Common myeloid progenitor, CD34-positive (primary cell): ENCODE data around the gene CRISPLD2.

Experiments used
- CTCF ChIA-PET: fragments of 350-600 bp; sonication (Branson Sonifier 250); formaldehyde crosslinking; loops from one replicate; lab custom pipeline; 2021; ENCODE audit warnings: antibody characterized with exemption; lab: Charles Lee
- POLR2A ChIA-PET: fragments of 350-600 bp; sonication (Branson Sonifier 250); formaldehyde crosslinking; loops from one replicate; lab custom pipeline; 2021; ENCODE audit warnings: antibody characterized with exemption; lab: Charles Lee
- DNase-seq, 3 donors: peaks; one replicate each; pipeline versions ENCODE4 v3.0.0 to v3.0.0-alpha.2; 2013
- H3K27ac ChIP-seq, 2 experiments: 1 replicate in 1 of 2; 2 replicates in 1 of 2; pipeline ENCODE4 v1.7.0; 2013; ENCODE audit warnings: inconsistent platforms in 2 of 2, low read length in 2 of 2, mild to moderate bottlenecking in 2 of 2, low read depth in 1 of 2, moderate library complexity in 1 of 2; ENCODE audit not compliant: severe bottlenecking in 2 of 2, insufficient read depth in 1 of 2, poor library complexity in 1 of 2
- H3K27me3 ChIP-seq, 5 experiments: replicated peaks in 2 of 5; 1 replicate in 3 of 5; 2 replicates in 2 of 5; pipeline versions ENCODE4 v1.6.1 to v1.7.0; 2013; ENCODE audit warnings: low read length in 4 of 5, mild to moderate bottlenecking in 2 of 5, moderate library complexity in 2 of 5, inconsistent platforms in 1 of 5; ENCODE audit not compliant: insufficient read depth in 5 of 5, control insufficient read depth in 4 of 5
- H3K36me3 ChIP-seq, 4 experiments: 1 replicate in 2 of 4; 2 replicates in 2 of 4; pipeline versions ENCODE4 v1.6.1 to v1.7.0; 2013; ENCODE audit warnings: low read length in 3 of 4, control low read depth in 1 of 4, mild to moderate bottlenecking in 1 of 4; ENCODE audit not compliant: control insufficient read depth in 4 of 4, insufficient read depth in 4 of 4
- H3K4me1 ChIP-seq, 4 experiments: 1 replicate in 3 of 4; 2 replicates in 1 of 4; pipeline versions ENCODE4 v1.6.1 to v1.7.1; 2013; ENCODE audit warnings: low read length in 3 of 4, mild to moderate bottlenecking in 3 of 4, control low read depth in 1 of 4, inconsistent platforms in 1 of 4, moderate library complexity in 1 of 4; ENCODE audit not compliant: control insufficient read depth in 4 of 4, insufficient read depth in 4 of 4; ENCODE audit errors: control extremely low read depth in 1 of 4
- H3K4me3 ChIP-seq, 7 experiments: 1 replicate in 4 of 7; 2 replicates in 3 of 7; pipeline versions ENCODE4 v1.5.1 to v1.7.0; 2013; ENCODE audit warnings: mild to moderate bottlenecking in 7 of 7, low read length in 6 of 7, moderate library complexity in 6 of 7, inconsistent platforms in 2 of 7, low read depth in 2 of 7, control low read depth in 1 of 7; ENCODE audit not compliant: insufficient read depth in 4 of 7, control insufficient read depth in 1 of 7; ENCODE audit errors: extremely low read depth in 1 of 7
- H3K9me3 ChIP-seq, 5 experiments: 1 replicate in 4 of 5; 2 replicates in 1 of 5; pipeline versions ENCODE4 v1.6.1 to v1.7.1; 2013; ENCODE audit warnings: low read length in 4 of 5, mild to moderate bottlenecking in 2 of 5, inconsistent platforms in 1 of 5, low read depth in 1 of 5, moderate library complexity in 1 of 5; ENCODE audit not compliant: control insufficient read depth in 4 of 5, insufficient read depth in 2 of 5; ENCODE audit errors: control extremely low read depth in 1 of 5
- WGBS: methylation state at CpG from one replicate; pipeline ENCODE4 v1.1.5; 2013; ENCODE audit not compliant: insufficient coverage; 5-methylcytosine and 5-hydroxymethylcytosine counted together

The CRISPLD2 gene

DNA sequence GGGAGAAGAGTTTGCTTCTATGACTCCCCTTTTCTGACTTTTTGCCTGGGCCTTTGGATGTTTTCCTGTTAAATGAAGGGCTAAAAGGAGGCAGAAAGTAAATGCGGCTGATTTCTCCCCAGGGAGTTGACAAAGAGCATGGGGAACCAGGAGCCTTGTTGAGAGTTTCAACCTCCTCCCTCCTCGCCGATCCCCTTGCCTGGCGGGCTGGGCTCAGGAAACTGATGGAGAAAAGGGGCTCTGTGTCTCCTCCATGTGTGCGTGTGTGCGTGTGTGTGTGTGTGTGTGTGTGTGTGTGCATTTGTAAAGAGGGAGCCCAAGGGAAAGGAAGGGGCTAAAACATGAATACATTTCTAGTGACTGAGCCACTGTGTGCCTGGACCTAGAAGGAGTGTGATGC is 97.1 kb downstream of the CRISPLD2 start:
- 82% methylated on average over 2 of the region's 6 CpGs for WGBS
- DNase-seq, result no peak
- Histone ChIP-seq H3K4me1 (peaks cover 0 to 13% (median 4%) of the 10 kb centered on the region in 4 experiments), H3K27me3 (peaks cover 0 to 25% (median 8%) of the 10 kb centered on the region in 5 experiments), H3K36me3 (no peaks in the 10 kb centered on the region), H3K27ac (no peak overlapping the region), H3K4me3 (no peak overlapping the region), H3K9me3 (no peaks in the 10 kb centered on the region)
- ChIA-PET CTCF (interaction anchor here (1.0 to 4.4 kb wide), 4 partner anchors 9 to 163 kb away, joined by 3 to 23 read pairs (median 5); no protein-coding TSS in a partner anchor), POLR2A (no interaction called here)

DNA sequence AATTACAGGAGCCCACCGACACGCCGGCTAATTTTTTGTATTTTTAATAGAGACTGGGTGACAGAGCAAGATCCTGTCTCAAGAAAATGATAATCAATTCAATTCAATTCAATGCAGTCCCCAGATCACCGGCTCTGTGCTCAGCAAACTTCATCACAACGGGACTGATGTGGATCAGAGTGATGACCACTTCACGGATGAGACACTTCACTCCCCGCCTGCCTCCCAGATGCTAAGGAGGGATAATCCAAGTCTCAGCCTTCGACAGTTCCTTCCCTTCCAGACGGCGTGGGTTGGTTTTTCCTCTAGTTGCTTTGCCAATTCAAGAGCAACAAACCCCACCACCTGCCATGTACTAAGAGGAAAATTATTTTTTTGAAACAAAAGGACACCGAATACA is 97.7 kb downstream of the CRISPLD2 start:
- peaks cover 0 to 13% (median 3%) of the 10 kb centered on the region in 4 experiments for H3K4me1 ChIP-seq
- H3K9me3 ChIP-seq, result no peaks in the 10 kb centered on the region
- peaks cover 0 to 25% (median 8%) of the 10 kb centered on the region in 5 experiments for H3K27me3 ChIP-seq
- POLR2A ChIA-PET, result no interaction called here
- no peak for DNase-seq
- WGBS, result 100% methylated on average over 4 of the region's 11 CpGs
- H3K27ac ChIP-seq, result no peak overlapping the region
- no peaks in the 10 kb centered on the region for H3K36me3 ChIP-seq
- CTCF ChIA-PET, result interaction anchor here (1.0 to 12.7 kb wide), 2 partner anchors 32 to 53 kb away, joined by 3 to 207 read pairs; no protein-coding TSS in a partner anchor
- H3K4me3 ChIP-seq, result no peak overlapping the region

DNA sequence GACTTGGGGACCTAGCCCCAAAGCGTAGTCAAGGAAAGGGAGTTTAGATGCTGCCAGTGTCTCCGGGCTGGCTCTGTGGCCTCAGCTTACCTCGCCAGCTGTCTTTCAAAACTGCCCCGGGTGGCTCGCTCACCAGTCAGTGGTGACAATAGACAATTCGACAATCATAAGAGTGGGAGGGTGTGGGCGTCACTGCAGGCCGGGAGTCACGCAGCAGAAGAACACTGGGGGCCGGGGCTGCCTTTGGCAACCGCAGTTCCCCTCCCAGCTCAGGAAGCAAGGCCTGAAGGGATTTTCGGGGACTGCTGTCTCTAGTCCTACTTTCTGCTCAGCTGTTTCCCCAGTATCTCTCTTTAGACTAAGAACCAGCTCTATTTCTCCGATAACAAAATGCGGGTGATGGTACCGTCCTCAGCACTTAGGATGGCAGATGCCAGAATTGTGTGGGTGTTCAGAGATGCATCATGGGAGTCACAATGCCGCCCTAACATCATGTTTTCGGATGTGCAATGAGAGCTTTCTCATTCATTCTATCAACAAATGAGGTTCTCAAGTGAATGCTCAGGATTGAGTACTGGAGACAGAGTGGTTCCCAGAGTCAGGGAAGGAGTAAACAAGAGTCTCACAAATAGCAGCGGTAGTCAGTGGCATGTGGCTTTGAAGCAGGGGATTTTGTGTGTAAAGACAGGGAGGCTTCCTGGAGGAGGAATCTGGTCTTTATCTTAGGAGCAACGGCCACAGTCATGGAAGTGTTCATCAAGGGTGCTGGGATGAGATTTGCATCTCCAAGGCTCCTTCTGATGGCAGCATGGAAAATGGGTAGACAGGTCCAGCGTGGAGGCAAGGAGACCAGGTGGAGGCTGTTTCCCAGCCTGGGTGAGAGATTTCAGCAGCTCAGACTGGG is 98.5 kb downstream of the CRISPLD2 start:
- Histone ChIP-seq H3K4me1 (peaks cover 0 to 5% (median 2%) of the 10 kb centered on the region in 4 experiments), H3K27ac (no peak overlapping the region), H3K36me3 (no peaks in the 10 kb centered on the region), H3K27me3 (peaks cover 0 to 25% (median 8%) of the 10 kb centered on the region in 5 experiments), H3K4me3 (no peak overlapping the region), H3K9me3 (no peaks in the 10 kb centered on the region)
- DNase-seq, result no peak
- WGBS, result 96% methylated on average over 16 of the region's 20 CpGs
- ChIA-PET POLR2A (no interaction called here), CTCF (interaction anchor here (0.8 to 12.7 kb wide), 2 partner anchors 13 to 52 kb away, joined by 3 to 207 read pairs; no protein-coding TSS in a partner anchor)

DNA sequence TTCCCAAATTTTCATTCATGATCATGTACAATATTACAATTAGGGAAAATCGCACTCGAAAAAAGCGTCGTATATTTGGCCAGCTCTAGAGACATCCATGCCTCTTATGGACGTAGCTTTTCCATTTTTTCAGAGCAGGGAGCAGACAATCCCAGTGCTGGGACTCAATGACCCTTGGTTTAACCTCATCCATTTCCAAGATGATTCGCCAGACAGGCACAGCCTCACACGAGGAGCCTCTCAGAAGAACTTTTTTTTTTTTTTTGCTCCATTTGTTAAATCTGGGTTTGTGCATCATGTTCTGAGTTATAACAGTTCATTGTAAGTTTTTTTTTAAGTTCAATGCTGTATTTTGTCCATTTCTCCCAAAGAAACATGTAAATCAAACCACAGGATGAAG is 99.5 kb downstream of the CRISPLD2 start:
- peaks cover 0 to 25% (median 8%) of the 10 kb centered on the region in 5 experiments for H3K27me3 ChIP-seq
- H3K36me3 ChIP-seq, result no peaks in the 10 kb centered on the region
- ChIA-PET POLR2A (no interaction called here), CTCF (interaction anchor here (1.2 to 12.7 kb wide), 2 partner anchors 33 to 51 kb away, joined by 8 to 207 read pairs; no protein-coding TSS in a partner anchor)
- WGBS, result 95% methylated on average over 5 of the region's 7 CpGs
- DNase-seq, result no peak
- no peaks in the 10 kb centered on the region for H3K9me3 ChIP-seq
- no peak overlapping the region for H3K4me3 ChIP-seq
- no peak overlapping the region for H3K27ac ChIP-seq
- no peaks in the 10 kb centered on the region for H3K4me1 ChIP-seq

- Histone ChIP-seq H3K9me3 (no peaks in the 10 kb centered on the region), H3K27me3 (peaks cover 0 to 28% (median 8%) of the 10 kb centered on the region in 5 experiments), H3K27ac (no peak overlapping the region), H3K36me3 (no peaks in the 10 kb centered on the region), H3K4me1 (no peaks in the 10 kb centered on the region), H3K4me3 (no peak overlapping the region)
- ChIA-PET CTCF (interaction anchor here (1.2 to 12.7 kb wide), 2 partner anchors 33 to 50 kb away, joined by 8 to 207 read pairs; no protein-coding TSS in a partner anchor), POLR2A (no interaction called here)
- WGBS, result 67% methylated on average over 12 of the region's 13 CpGs
- no peak for DNase-seq
Measured at GRCh38 chr16:84919708-84920107, 99.9 kb downstream of the CRISPLD2 start.

DNA sequence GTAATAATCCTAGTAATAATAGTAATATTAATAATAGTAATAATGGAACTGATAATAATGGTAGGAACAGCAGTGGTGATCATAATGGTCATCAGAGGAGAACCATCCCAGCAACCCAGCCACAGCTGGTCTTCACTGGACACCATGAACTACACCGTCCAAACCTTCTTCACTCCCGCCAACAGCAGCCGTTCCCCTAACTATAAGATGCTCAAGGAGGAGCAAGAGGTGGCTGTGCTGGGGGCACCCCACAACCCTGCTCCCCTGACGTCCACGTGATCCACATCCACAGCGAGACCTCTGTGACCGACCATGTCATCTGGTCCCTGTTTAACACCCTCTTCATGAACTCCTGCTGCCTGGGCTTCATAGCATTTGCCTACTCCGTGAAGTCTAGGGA is 100.5 kb downstream of the CRISPLD2 start:
- ChIA-PET POLR2A (no interaction called here), CTCF (interaction anchor here (1.2 to 12.7 kb wide), 2 partner anchors 32 to 50 kb away, joined by 8 to 207 read pairs; no protein-coding TSS in a partner anchor)
- H3K27ac ChIP-seq, result no peak overlapping the region
- no peak for DNase-seq
- no peak overlapping the region for H3K4me3 ChIP-seq
- 97% methylated on average over 6 of the region's 8 CpGs for WGBS
- H3K4me1 ChIP-seq, result no peaks in the 10 kb centered on the region
- H3K27me3 ChIP-seq, result peaks cover 0 to 29% (median 8%) of the 10 kb centered on the region in 5 experiments
- H3K36me3 ChIP-seq, result no peaks in the 10 kb centered on the region
- H3K9me3 ChIP-seq, result no peaks in the 10 kb centered on the region
